ENCODE results near the gene LIN37.

DNA sequence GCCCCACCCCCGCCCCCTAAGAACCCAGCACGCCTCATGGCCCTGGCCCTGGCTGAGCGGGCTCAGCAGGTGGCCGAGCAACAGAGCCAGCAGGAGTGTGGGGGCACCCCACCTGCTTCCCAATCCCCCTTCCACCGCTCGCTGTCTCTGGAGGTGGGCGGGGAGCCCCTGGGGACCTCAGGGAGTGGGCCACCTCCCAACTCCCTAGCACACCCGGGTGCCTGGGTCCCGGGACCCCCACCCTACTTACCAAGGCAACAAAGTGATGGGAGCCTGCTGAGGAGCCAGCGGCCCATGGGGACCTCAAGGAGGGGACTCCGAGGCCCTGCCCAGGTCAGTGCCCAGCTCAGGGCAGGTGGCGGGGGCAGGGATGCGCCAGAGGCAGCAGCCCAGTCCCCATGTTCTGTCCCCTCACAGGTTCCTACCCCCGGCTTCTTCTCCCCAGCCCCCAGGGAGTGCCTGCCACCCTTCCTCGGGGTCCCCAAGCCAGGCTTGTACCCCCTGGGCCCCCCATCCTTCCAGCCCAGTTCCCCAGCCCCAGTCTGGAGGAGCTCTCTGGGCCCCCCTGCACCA is 38.9 kb downstream of the LIN37 start:
- TF ChIP-seq, protein P1, sequence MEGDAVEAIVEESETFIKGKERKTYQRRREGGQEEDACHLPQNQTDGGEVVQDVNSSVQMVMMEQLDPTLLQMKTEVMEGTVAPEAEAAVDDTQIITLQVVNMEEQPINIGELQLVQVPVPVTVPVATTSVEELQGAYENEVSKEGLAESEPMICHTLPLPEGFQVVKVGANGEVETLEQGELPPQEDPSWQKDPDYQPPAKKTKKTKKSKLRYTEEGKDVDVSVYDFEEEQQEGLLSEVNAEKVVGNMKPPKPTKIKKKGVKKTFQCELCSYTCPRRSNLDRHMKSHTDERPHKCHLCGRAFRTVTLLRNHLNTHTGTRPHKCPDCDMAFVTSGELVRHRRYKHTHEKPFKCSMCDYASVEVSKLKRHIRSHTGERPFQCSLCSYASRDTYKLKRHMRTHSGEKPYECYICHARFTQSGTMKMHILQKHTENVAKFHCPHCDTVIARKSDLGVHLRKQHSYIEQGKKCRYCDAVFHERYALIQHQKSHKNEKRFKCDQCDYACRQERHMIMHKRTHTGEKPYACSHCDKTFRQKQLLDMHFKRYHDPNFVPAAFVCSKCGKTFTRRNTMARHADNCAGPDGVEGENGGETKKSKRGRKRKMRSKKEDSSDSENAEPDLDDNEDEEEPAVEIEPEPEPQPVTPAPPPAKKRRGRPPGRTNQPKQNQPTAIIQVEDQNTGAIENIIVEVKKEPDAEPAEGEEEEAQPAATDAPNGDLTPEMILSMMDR (IDR thresholded peaks at IDR 0.05): no peak
- no peak for TF ChIP-seq POLR2A (IDR thresholded peaks at IDR 0.05)

Measured in adrenal gland (tissue), 5 donors.